ENCODE measurements around the gene VAV3. TPM values are rescaled to one million over a fixed set of nuclear protein-coding genes. Genes with fewer than 3 reads are reported as not detected.

VAV3 gene
- total and polyA plus RNA-seq, 2 of the 8 experiments (the other 6 are each of a cell fraction or from before 2014, with no cell fraction given): 2.9 to 7.9 TPM

- no peak overlapping the region for H3K56ac ChIP-seq (replicated peaks; ENCODE audit: insufficient read length, low read depth, low read length)
- H3K9me3 ChIP-seq (ENCODE audit: insufficient read depth in 2 of 2, low read depth in 1 of 2, low read length in 1 of 2): peaks cover 0 to 8% of the 10 kb centered on the region in 2 experiments; a peak in 2 of 4 replicates
- no peak overlapping the region for H3K4me2 ChIP-seq (ENCODE audit: insufficient read depth in 1 of 2, low read depth in 2 of 2, low read length in 2 of 2)
- H3K18ac ChIP-seq (ENCODE audit: extremely low read depth, low read length): no peak overlapping the region
- H3K79me2 ChIP-seq (ENCODE audit: control insufficient read depth in 1 of 2, insufficient read depth in 2 of 2, low read length in 2 of 2): no peaks in the 10 kb centered on the region
- FAIRE-seq: no peak
- no peaks in the 10 kb centered on the region for H3K23me2 ChIP-seq (ENCODE audit: low read depth, low read length)
- H3K4me1 ChIP-seq (replicated peaks in 1 of 4; ENCODE audit: control insufficient read depth in 3 of 4, insufficient read depth in 4 of 4, low read length in 3 of 4): peaks cover 0 to 2% (median 1%) of the 10 kb centered on the region in 4 experiments; a peak in 3 of 7 replicates
- H4K5ac ChIP-seq (ENCODE audit: insufficient read length, low read depth, low read length): no peak overlapping the region
- H3K9ac ChIP-seq (replicated peaks in 1 of 4; ENCODE audit: extremely low read depth in 1 of 4, low read depth in 3 of 4, low read length in 3 of 4): no peak overlapping the region
- H4K91ac ChIP-seq (replicated peaks; ENCODE audit: insufficient read length, low read length): no peak overlapping the region
- H3K4ac ChIP-seq (replicated peaks; ENCODE audit: insufficient read length, low read depth, low read length): no peak overlapping the region
- H2BK15ac ChIP-seq (ENCODE audit: low read length): no peak overlapping the region
- WGBS, 2 experiments (ENCODE audit: extremely low coverage in 1 of 2, insufficient coverage in 1 of 2, insufficient read length in 1 of 2, insufficient replicate concordance in 2 of 2, low coverage in 1 of 2, low lambda C conversion rate in 2 of 2, missing lambda C conversion rate in 1 of 2): 92% methylated on average over 1 of the region's 1 CpG; no CpG with 5 or more reads in 1 of the 2 experiments
- H3K4me3 ChIP-seq (ENCODE audit: extremely low read depth in 1 of 4, insufficient read depth in 2 of 4, low read depth in 3 of 4, low read length in 4 of 4): no peak overlapping the region
- H4K20me1 ChIP-seq (replicated peaks in 1 of 2; ENCODE audit: control insufficient read depth in 1 of 2, insufficient read depth in 2 of 2, low read length in 2 of 2): no peaks in the 10 kb centered on the region
- no peak overlapping the region for H2BK20ac ChIP-seq (ENCODE audit: low read length)
- POLR2A ChIA-PET (ENCODE audit: partially characterized antibody): no interaction called here
- no peak overlapping the region for H2AK5ac ChIP-seq (ENCODE audit: low read depth, low read length)
- CTCF ChIA-PET (ENCODE audit: partially characterized antibody): interaction anchor here (0.8 kb wide), 1 partner anchor 29 kb away, joined by 3 read pairs; no protein-coding TSS in a partner anchor
- no peaks in the 10 kb centered on the region for H3K36me3 ChIP-seq (ENCODE audit: control insufficient read depth in 2 of 4, insufficient read depth in 4 of 4, low read length in 3 of 4)
- H3K27ac ChIP-seq (ENCODE audit: low read depth, low read length): no peak overlapping the region
- no peak overlapping the region for H3K14ac ChIP-seq (ENCODE audit: insufficient read length)
- H2BK5ac ChIP-seq (ENCODE audit: low read depth, low read length): no peak overlapping the region
- no peak overlapping the region for H3K23ac ChIP-seq (ENCODE audit: insufficient read length)
- H3K27me3 ChIP-seq (replicated peaks in 1 of 4; ENCODE audit: control insufficient read depth in 3 of 4, extremely low read depth in 1 of 4, insufficient read depth in 3 of 4, low read length in 3 of 4): no peaks in the 10 kb centered on the region
- H2BK120ac ChIP-seq (replicated peaks; ENCODE audit: low read depth, low read length): no peak overlapping the region
- H2AFZ ChIP-seq (ENCODE audit: low read length): no peak overlapping the region
- H2BK12ac ChIP-seq (ENCODE audit: low read depth, low read length): no peak overlapping the region
- H4K8ac ChIP-seq (ENCODE audit: extremely low read depth, insufficient read depth, low read length): no peak overlapping the region
- no peaks in the 10 kb centered on the region for H3K79me1 ChIP-seq (ENCODE audit: low read depth, low read length)
- no peak for DNase-seq (ENCODE audit: low read depth in 1 of 2, low spot score in 2 of 2)
- TF ChIP-seq KDM4A (IDR thresholded peaks at IDR 0.05; ENCODE audit: low read depth, low read length, severe bottlenecking): no peak
- no peak for TF ChIP-seq CTBP2 (IDR thresholded peaks at IDR 0.05; ENCODE audit: borderline replicate concordance, insufficient read depth, insufficient read length, low read length)
- no peak for TF ChIP-seq ATF2 (IDR thresholded peaks at IDR 0.05; ENCODE audit: low read length)
- no peak for TF ChIP-seq CBX8 (IDR thresholded peaks at IDR 0.05; ENCODE audit: borderline replicate concordance, low read depth, low read length)
Measured at GRCh38 chr1:107896936-107897335, 68.0 kb downstream of the VAV3 start.
